ENCODE measurements around the gene AMOTL1. TPM values are rescaled to one million over a fixed set of nuclear protein-coding genes. Genes with fewer than 3 reads are reported as not detected.

AMOTL1 gene
- total RNA-seq, 3 donors from 2014 or later, result 6.5 to 94.7 (median 11.3) TPM

DNA sequence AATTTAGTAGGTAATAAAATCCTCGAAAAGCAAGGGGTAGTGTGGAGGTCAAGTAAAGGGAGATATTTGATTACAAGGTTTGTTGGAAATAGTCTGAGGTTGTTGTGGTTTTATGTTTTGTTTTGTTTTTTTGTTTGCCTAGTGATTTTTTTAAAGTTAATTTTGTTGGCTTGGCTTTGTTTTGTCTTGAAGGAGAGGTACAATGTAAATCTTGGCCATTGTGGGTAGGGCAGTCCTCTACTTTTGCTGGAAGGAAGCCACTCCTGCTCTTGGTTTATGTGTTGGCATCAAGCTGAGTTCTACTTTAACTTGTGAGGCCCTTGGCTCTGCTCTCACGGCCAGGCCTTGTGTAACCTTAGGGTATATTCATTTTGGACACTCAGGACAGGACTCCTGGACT lies 3.2 kb downstream of the AMOTL1 start:
- H3K9me3 ChIP-seq, result no peaks in the 10 kb centered on the region
- TF ChIP-seq, protein P1, sequence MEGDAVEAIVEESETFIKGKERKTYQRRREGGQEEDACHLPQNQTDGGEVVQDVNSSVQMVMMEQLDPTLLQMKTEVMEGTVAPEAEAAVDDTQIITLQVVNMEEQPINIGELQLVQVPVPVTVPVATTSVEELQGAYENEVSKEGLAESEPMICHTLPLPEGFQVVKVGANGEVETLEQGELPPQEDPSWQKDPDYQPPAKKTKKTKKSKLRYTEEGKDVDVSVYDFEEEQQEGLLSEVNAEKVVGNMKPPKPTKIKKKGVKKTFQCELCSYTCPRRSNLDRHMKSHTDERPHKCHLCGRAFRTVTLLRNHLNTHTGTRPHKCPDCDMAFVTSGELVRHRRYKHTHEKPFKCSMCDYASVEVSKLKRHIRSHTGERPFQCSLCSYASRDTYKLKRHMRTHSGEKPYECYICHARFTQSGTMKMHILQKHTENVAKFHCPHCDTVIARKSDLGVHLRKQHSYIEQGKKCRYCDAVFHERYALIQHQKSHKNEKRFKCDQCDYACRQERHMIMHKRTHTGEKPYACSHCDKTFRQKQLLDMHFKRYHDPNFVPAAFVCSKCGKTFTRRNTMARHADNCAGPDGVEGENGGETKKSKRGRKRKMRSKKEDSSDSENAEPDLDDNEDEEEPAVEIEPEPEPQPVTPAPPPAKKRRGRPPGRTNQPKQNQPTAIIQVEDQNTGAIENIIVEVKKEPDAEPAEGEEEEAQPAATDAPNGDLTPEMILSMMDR (IDR thresholded peaks at IDR 0.05), result no peak
- intact Hi-C loops (cut with DNase I, micrococcal nuclease), result no loop called here

DNA sequence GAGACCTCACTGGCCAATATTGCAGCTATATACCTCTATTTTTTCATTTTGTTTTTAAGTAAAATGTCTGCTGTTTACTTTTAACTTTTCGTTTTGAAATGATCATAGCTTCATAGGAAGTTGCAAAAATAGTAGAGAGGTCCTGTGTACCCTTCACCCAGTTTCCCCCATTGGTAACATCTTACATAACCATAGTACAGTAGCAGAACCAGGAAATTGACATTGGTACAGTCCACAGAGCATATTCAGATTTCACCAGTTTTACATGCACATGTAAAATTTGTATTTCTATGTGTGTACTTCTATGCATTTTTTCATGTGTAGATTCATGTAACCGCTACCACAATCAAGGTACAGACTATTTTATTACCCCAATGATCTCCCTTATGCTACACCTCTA lies 3.8 kb downstream of the AMOTL1 start:
- no peak overlapping the region for H3K4me3 ChIP-seq
- no peaks in the 10 kb centered on the region for H3K9me3 ChIP-seq
- TF ChIP-seq, protein P1 (IDR thresholded peaks at IDR 0.05), result no peak
- no peaks in the 10 kb centered on the region for H3K36me3 ChIP-seq (ENCODE audit: low read depth)
- DNase-seq, result no peak
- no peaks in the 10 kb centered on the region for H3K4me1 ChIP-seq (ENCODE audit: low read depth)
- ATAC-seq, result no peak
- intact Hi-C loops (cut with DNase I, micrococcal nuclease), result no loop called here

More for the DNA sequence above, 3.2 kb downstream of the AMOTL1 start:
- DNase-seq (no peak), ATAC-seq (no peak)
- Histone ChIP-seq H3K4me1 (ENCODE audit: low read depth) (no peaks in the 10 kb centered on the region), H3K36me3 (ENCODE audit: low read depth) (no peaks in the 10 kb centered on the region), H3K4me3 (no peak overlapping the region)

DNA sequence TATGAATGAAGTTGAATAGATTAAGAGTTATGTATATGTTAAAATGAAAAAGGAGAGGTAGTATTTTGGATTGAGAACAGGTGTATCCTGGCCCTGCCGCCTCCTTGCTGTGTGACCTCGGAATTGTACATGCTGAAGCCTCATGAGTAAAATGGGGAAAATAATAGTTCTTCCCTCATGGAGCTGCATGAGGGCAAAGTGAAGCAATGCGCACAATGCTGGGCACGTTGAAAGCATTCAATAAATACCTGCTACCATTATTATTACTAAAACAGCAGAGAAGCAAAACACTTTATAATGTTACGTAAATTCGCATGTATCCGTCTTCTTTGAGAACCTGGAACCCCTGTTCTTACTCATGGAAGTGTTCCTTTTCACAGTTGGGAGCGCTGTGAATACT lies 5.7 kb downstream of the AMOTL1 start:
- DNase-seq (no peak), ATAC-seq (no peak)
- intact Hi-C loops (cut with DNase I, micrococcal nuclease), result no loop called here
- no peak overlapping the region for H3K4me3 ChIP-seq
- no peaks in the 10 kb centered on the region for H3K9me3 ChIP-seq
- H3K36me3 ChIP-seq (ENCODE audit: low read depth), result no peaks in the 10 kb centered on the region
- TF ChIP-seq, protein P1 (IDR thresholded peaks at IDR 0.05), result no peak
- H3K4me1 ChIP-seq (ENCODE audit: low read depth), result no peaks in the 10 kb centered on the region

DNA sequence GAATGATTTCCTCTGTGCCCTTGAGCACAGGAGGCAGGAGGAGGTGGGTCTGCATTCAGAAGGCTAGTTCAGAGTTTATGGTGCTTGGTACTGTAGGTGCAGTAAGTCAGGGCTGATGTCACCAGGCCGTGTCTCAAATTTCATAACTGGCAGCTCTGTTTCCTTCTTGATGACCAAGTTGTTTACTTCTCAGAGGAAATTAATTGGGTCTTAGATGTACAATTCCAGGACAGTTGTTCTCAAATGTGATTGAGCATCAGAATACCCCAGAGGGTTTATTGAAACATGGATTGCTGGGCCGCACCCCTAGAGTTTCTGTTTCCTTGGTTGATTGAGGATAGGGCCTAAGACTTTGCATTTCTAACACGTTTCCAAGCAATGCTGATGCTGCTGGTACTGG lies 6.2 kb downstream of the AMOTL1 start:
- intact Hi-C loops (cut with DNase I, micrococcal nuclease), result no loop called here
- H3K4me3 ChIP-seq, result no peak overlapping the region

DNA sequence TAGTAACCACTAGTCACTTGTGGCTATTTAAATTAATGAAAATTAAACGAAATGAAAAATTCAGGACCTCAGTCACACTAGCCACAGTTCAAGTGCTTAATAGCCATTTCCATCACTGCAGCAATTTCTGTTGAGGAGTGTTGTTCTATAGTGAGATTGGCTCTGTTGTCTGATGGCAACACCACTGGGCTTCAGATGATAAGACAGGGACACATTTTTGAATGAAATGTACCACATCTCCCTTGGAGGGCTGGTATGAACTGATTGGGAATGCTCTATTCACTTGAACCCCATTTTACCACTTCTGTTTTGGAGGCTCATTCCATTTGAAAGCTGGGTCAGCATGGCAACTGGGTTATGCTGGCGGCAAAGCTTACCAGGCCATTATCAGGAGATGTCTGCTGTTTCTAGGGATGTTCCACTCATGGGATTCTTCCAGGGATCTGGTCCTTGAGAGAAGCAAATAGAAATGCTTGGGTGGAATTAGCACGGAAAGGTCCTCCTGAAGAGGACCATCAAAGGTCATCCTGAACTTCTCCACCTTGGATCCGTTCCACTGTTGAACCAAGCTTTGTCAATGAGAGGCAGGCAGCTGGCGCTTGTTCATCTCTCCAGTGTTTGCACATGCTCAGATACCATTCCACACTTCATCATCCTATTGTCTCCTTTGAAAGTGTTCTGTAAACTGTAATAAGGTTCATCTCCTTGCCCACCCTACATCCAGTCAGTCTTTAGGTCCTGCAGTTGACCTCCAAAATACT lies 7.6 kb downstream of the AMOTL1 start:
- ATAC-seq (no peak), DNase-seq (no peak)
- Histone ChIP-seq H3K9me3 (no peaks in the 10 kb centered on the region), H3K4me1 (ENCODE audit: low read depth) (no peaks in the 10 kb centered on the region), H3K36me3 (ENCODE audit: low read depth) (no peaks in the 10 kb centered on the region), H3K4me3 (no peak overlapping the region)
- TF ChIP-seq, protein P1 (IDR thresholded peaks at IDR 0.05), result no peak
- intact Hi-C loops (cut with DNase I, micrococcal nuclease), result no loop called here

More for the DNA sequence above, 6.2 kb downstream of the AMOTL1 start:
- H3K36me3 ChIP-seq (ENCODE audit: low read depth), result no peaks in the 10 kb centered on the region
- DNase-seq (no peak), ATAC-seq (no peak)
- H3K4me1 ChIP-seq (ENCODE audit: low read depth), result no peaks in the 10 kb centered on the region
- TF ChIP-seq, protein P1 (IDR thresholded peaks at IDR 0.05), result no peak
- H3K9me3 ChIP-seq, result no peaks in the 10 kb centered on the region
